Loucy (cell line): ENCODE results near the gene C20orf204.

Source experiments
- CTCF ChIP-seq: fragments of 200-600 bp; sonication (generic); conservative IDR thresholded peaks from 2 replicates; pipeline ENCODE4 v1.5.1; 2014; ENCODE audit warnings: mild to moderate bottlenecking, antibody characterized with exemption, low read length
- EZH2phosphoT487 ChIP-seq: fragments of 200-600 bp; IDR thresholded peaks from 2 replicates; pipeline ENCODE4 v1.6.1; 2018; ENCODE audit warnings: antibody characterized with exemption, mild to moderate bottlenecking, moderate library complexity, borderline replicate concordance

- TF ChIP-seq CTCF (no peak), EZH2phosphoT487 (no peak)
Observed at GRCh38 chr20:64025826-64026412, 10.1 kb upstream of the C20orf204 start.
